ENCODE results near the gene EFCAB11. TPM values are rescaled to one million over a fixed set of nuclear protein-coding genes. Genes with fewer than 3 reads are reported as not detected.

The EFCAB11 gene
- total RNA-seq, 4 donors from 2014 or later, result 0.93 to 9.6 (median 3.1) TPM

GRCh38 chr14:89826596-89826995, 127.9 kb downstream of the EFCAB11 start:
- Histone ChIP-seq H3K27me3 (no peaks in the 10 kb centered on the region), H3K9me3 (peaks cover 0 to 17% (median 0%) of the 10 kb centered on the region in 3 donors), H3K4me1 (no peaks in the 10 kb centered on the region), H3K27ac (no peak overlapping the region), H3K4me3 (no peak overlapping the region), H3K36me3 (no peaks in the 10 kb centered on the region)
- whole genome bisulfite sequencing, 2 donors (ENCODE audit: low coverage in 1 of 2), result 86 to 88% methylated on average over 2 to 3 of the region's 3 CpGs
- TF ChIP-seq POLR2A (IDR thresholded peaks at IDR 0.05) (no peak), POLR2AphosphoS5 (IDR thresholded peaks at IDR 0.05) (no peak), CTCF (IDR thresholded peaks at IDR 0.05) (no peak), EP300 (IDR thresholded peaks at IDR 0.05) (no peak)
- no peak for ATAC-seq

- no peak for ATAC-seq
- Histone ChIP-seq H3K27ac (no peak overlapping the region), H3K4me1 (no peaks in the 10 kb centered on the region), H3K9me3 (peaks cover 0 to 17% (median 0%) of the 10 kb centered on the region in 3 donors), H3K4me3 (no peak overlapping the region), H3K36me3 (no peaks in the 10 kb centered on the region), H3K27me3 (no peaks in the 10 kb centered on the region)
- no peak for TF ChIP-seq POLR2AphosphoS5 (IDR thresholded peaks at IDR 0.05)
- TF ChIP-seq CTCF (IDR thresholded peaks at IDR 0.05), result no peak
- TF ChIP-seq EP300 (IDR thresholded peaks at IDR 0.05), result no peak
- TF ChIP-seq POLR2A (IDR thresholded peaks at IDR 0.05), result no peak
- 93 to 94% methylated on average over 2 of the region's 2 CpGs for whole genome bisulfite sequencing, 2 donors (ENCODE audit: low coverage in 1 of 2)
Measured at GRCh38 chr14:89823743-89824142, 130.8 kb downstream of the EFCAB11 start.

DNA sequence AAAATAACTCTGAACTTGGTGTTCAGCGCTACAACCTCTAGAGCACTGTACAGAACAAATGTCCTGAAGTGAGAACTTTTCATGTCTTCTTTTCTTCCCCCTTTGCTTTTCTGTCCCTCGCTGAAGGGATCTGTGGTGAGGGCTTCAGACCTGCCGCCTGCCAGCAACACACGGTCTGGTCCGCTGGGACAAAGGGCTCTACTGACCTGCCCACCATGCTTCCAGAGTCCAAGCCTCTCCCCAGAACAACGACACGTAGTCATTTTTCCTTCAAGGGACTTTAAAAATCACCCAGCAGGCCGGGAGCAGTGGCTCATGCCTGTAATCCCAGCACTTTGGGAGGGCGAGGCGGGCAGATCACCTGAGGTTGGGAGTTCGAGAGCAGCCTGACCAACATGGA, 140.4 kb downstream of the EFCAB11 start:
- no peak for ATAC-seq

GRCh38 chr14:89813617-89814031, 140.9 kb downstream of the EFCAB11 start:
- Histone ChIP-seq H3K4me1 (peaks cover 0 to 8% (median 0%) of the 10 kb centered on the region in 3 donors), H3K9me3 (no peaks in the 10 kb centered on the region), H3K4me3 (peak overlapping the region in 1 of 2 donors; percentile 22), H3K27ac (peak overlapping the region in 3 of 4 donors; percentile 43 to 81 (median 79)), H3K27me3 (no peaks in the 10 kb centered on the region), H3K36me3 (no peaks in the 10 kb centered on the region)
- 21 to 49% methylated on average over 6 to 10 of the region's 12 CpGs for WGBS, 2 donors (ENCODE audit: low coverage in 1 of 2)
- peak; percentile 17 for TF ChIP-seq POLR2AphosphoS5 (IDR thresholded peaks at IDR 0.05)
- no peak for TF ChIP-seq CTCF (IDR thresholded peaks at IDR 0.05)
- no peak for TF ChIP-seq POLR2A (IDR thresholded peaks at IDR 0.05)
- peak; percentile 71 for ATAC-seq

More for the DNA sequence above, 140.4 kb downstream of the EFCAB11 start:
- TF ChIP-seq POLR2A (IDR thresholded peaks at IDR 0.05) (no peak), POLR2AphosphoS5 (IDR thresholded peaks at IDR 0.05) (no peak), CTCF (IDR thresholded peaks at IDR 0.05) (no peak), EP300 (IDR thresholded peaks at IDR 0.05) (no peak)
- Histone ChIP-seq H3K4me3 (peak overlapping the region in 1 of 2 donors; percentile 22), H3K36me3 (no peaks in the 10 kb centered on the region), H3K27me3 (no peaks in the 10 kb centered on the region), H3K4me1 (peaks cover 0 to 8% (median 0%) of the 10 kb centered on the region in 3 donors), H3K9me3 (no peaks in the 10 kb centered on the region), H3K27ac (peak overlapping the region in 3 of 4 donors; percentile 43 to 81 (median 79))
- WGBS, 2 donors (ENCODE audit: low coverage in 1 of 2), result 50 to 75% methylated on average over 3 to 9 of the region's 11 CpGs

DNA sequence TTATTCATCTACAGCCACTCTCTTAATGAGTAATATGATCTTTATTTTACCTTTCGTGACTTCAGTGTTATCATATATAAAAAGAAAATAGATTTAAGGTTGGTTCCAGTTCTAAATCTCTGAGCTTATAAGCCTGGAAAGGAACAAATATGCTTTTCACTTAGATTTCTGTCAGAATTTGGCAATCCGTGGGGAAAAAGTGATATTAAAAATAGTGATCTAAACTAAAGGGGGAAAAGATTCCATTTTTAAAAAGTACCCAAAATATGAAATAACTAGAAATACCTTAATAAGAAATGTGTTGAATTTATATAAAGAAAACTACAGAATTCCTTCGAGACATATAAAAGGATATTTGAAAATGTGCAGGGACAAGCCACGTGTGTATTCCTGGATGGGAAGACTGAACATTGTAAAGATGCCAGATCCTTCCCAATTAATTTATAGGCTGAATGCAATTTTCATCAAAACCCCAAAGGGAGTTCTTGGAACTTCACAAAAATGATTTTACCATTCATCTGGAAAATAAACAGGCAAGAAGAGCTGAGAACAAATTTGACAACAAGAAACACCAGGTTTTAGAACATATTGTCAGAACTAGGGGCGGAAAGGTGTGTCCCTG, 142.5 kb downstream of the EFCAB11 start:
- H3K4me1 ChIP-seq, result no peaks in the 10 kb centered on the region
- ATAC-seq, result no peak
- 78 to 79% methylated on average over 5 of the region's 5 CpGs for WGBS, 2 donors (ENCODE audit: low coverage in 1 of 2)
- H3K27ac ChIP-seq, result no peak overlapping the region
- H3K9me3 ChIP-seq, result no peaks in the 10 kb centered on the region
- no peak overlapping the region for H3K4me3 ChIP-seq
- no peak for TF ChIP-seq POLR2A (IDR thresholded peaks at IDR 0.05)
- no peak for TF ChIP-seq POLR2AphosphoS5 (IDR thresholded peaks at IDR 0.05)
- TF ChIP-seq EP300 (IDR thresholded peaks at IDR 0.05), result no peak
- TF ChIP-seq CTCF (IDR thresholded peaks at IDR 0.05), result no peak
- no peaks in the 10 kb centered on the region for H3K36me3 ChIP-seq
- H3K27me3 ChIP-seq, result no peaks in the 10 kb centered on the region

All from gastroesophageal sphincter (tissue), 4 donors.